Mammary epithelial cell (primary cell): ENCODE measurements around the gene KRAS.

Source experiments
- EZH2 ChIP-seq: IDR thresholded peaks from 2 replicates; pipeline ENCODE4 v1.6.1; 2012; ENCODE audit warnings: low read length, inconsistent platforms, borderline replicate concordance
- TF ChIP-seq, protein P1 (sequence below), 2 donors: IDR thresholded peaks in 1 of 2; conservative IDR thresholded peaks in 1 of 2; 2 replicates each; pipeline ENCODE4 v1.5.1; 2011 to 2012; ENCODE audit warnings: inconsistent platforms in 2 of 2, low read length in 2 of 2, mild to moderate bottlenecking in 2 of 2, control low read depth in 1 of 2, low read depth in 1 of 2; ENCODE audit not compliant: insufficient read depth in 1 of 2; ENCODE audit errors: extremely low read depth in 1 of 2

DNA sequence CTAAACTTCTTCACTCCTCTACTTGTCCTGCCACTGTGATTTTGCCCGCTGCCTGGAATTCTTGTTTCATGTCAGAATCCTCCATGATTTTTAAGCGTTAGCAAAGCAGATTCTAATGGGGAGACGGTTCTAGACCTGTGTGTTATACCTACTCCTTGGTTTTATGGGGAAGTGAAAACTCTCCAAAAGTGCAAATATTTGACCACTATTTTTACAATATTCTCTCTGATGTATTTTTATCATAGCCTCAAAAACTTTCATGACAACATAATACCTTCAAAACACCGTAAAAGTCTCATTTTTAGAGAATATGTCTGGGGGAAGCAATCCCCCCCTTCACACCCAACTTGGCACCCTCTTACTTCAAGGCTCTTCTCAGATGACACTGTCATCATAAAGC is 12.9 kb upstream of the KRAS start:
- TF ChIP-seq, protein P1, sequence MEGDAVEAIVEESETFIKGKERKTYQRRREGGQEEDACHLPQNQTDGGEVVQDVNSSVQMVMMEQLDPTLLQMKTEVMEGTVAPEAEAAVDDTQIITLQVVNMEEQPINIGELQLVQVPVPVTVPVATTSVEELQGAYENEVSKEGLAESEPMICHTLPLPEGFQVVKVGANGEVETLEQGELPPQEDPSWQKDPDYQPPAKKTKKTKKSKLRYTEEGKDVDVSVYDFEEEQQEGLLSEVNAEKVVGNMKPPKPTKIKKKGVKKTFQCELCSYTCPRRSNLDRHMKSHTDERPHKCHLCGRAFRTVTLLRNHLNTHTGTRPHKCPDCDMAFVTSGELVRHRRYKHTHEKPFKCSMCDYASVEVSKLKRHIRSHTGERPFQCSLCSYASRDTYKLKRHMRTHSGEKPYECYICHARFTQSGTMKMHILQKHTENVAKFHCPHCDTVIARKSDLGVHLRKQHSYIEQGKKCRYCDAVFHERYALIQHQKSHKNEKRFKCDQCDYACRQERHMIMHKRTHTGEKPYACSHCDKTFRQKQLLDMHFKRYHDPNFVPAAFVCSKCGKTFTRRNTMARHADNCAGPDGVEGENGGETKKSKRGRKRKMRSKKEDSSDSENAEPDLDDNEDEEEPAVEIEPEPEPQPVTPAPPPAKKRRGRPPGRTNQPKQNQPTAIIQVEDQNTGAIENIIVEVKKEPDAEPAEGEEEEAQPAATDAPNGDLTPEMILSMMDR (conservative IDR thresholded peaks at IDR 0.05 in 1 of 2, IDR thresholded peaks at IDR 0.05 in 1 of 2; ENCODE audit: extremely low read depth in 1 of 2, insufficient read depth in 1 of 2, low read depth in 1 of 2, low read length in 2 of 2) = no peak
- no peak for TF ChIP-seq EZH2
